Fibroblast of skin of right biceps (primary cell): Measurements from ENCODE around the gene TMEM54.

Experiments used
- DNase-seq: peaks from one replicate; pipeline ENCODE4 v3.0.0-alpha.2; 2013

Gene TMEM54

GRCh38 chr1:32878183-32878582 lies 23.0 kb downstream of the TMEM54 start:
- no peak for DNase-seq

- DNase-seq, result no peak
Observed at GRCh38 chr1:32877211-32878110, 23.7 kb downstream of the TMEM54 start.

- DNase-seq, result peak; percentile 40
Observed at GRCh38 chr1:32876341-32877210, 24.6 kb downstream of the TMEM54 start.

- DNase-seq, result no peak
Observed at GRCh38 chr1:32874860-32875752, 26.1 kb downstream of the TMEM54 start.

GRCh38 chr1:32873484-32873883 lies 27.7 kb downstream of the TMEM54 start:
- no peak for DNase-seq

GRCh38 chr1:32872192-32872460 lies 29.1 kb downstream of the TMEM54 start:
- no peak for DNase-seq

- DNase-seq, result peak; percentile 36
Observed at GRCh38 chr1:32871364-32872191, 29.6 kb downstream of the TMEM54 start.

- DNase-seq, result peak; percentile 52
Observed at GRCh38 chr1:32870615-32871363, 30.4 kb downstream of the TMEM54 start, which contains the start of gene FNDC5. TSS of gene FNDC5 (minus strand) at chr1:32870912.

- no peak for DNase-seq
Observed at GRCh38 chr1:32869923-32870614, 31.1 kb downstream of the TMEM54 start.

GRCh38 chr1:32868806-32869455 lies 32.3 kb downstream of the TMEM54 start:
- no peak for DNase-seq

GRCh38 chr1:32868085-32868484 lies 33.1 kb downstream of the TMEM54 start:
- no peak for DNase-seq

- DNase-seq, result no peak
Observed at GRCh38 chr1:32867671-32868070, 33.5 kb downstream of the TMEM54 start.

- DNase-seq, result no peak
Observed at GRCh38 chr1:32867151-32867550, 34.0 kb downstream of the TMEM54 start.

GRCh38 chr1:32865639-32866405 lies 35.4 kb downstream of the TMEM54 start:
- no peak for DNase-seq

- no peak for DNase-seq
Observed at GRCh38 chr1:32864375-32865019, 36.7 kb downstream of the TMEM54 start.

GRCh38 chr1:32863881-32864245 lies 37.3 kb downstream of the TMEM54 start:
- no peak for DNase-seq

GRCh38 chr1:32863218-32863880 lies 37.8 kb downstream of the TMEM54 start:
- DNase-seq, result no peak
